Stimulated activated naive CD8-positive, alpha-beta T cell treated with anti-CD3 and anti-CD28 coated beads, Interleukin-15, Interleukin-2, amounts not matched to agents 100 U/mL and 50 U/mL, for 24 hours (primary cell): ENCODE data around the gene GNB3.
A peak's percentile ranks its signal among the peaks of the same experiment; 100 is the strongest.
"Not testable (repeated sequence)": the region's sequence is repeated elsewhere in the genome, so short reads cannot be mapped to it uniquely, and the experiment has no call there.

Experiments
- ATAC-seq: fragments of 150-1000 bp; cut with Tn5 transposase; one replicate; pipeline ENCODE4 v1.10.0; 2021
- DNase-seq: peaks from one replicate; pipeline ENCODE4 v3.0.0; 2021

Gene GNB3

GRCh38 chr12:6883683-6884082 is 43.0 kb downstream of the GNB3 start:
- no peak for DNase-seq
- ATAC-seq = no peak

GRCh38 chr12:6884539-6884938 is 43.8 kb downstream of the GNB3 start:
- ATAC-seq = no peak
- DNase-seq = no peak

DNA sequence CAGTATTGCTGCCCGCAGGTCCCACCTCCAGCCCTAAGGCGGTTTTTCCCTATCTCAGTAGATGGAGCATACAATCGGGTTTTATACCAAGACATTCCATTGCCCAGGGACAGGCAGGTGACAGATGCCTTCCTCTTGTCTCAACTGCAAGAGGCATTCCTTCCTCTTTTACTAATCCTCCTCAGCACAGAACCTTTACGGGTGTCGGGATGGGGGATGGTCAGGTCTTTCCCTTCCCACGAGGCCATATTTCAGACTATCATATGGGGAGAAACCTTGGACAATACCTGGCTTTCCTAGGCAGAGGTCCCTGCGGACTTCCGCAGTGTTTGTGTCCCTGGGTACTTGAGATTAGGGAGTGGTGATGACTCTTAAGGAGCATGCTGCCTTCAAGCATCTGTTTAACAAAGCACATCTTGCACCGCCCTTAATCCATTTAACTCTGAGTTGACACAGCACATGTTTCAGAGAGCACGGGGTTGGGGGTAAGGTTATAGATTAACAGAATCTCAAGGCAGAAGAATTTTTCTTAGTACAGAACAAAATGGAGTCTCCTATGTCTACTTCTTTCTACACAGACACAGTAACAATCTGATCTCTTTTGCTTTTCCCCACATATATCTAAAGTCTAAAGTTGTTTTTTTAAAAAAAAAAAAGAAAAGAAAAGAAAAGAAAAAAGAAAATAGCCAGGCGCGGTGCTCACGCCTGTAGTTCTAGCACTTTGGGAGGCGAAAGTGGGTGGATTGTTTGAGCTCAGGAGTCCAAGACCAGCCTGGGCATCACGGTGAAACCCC is 45.7 kb downstream of the GNB3 start:
- not testable (repeated sequence) for ATAC-seq, DNase-seq

- DNase-seq = no peak
- no peak for ATAC-seq
These were observed 46.7 kb downstream of the GNB3 start for GRCh38 chr12:6887460-6887859.

DNA sequence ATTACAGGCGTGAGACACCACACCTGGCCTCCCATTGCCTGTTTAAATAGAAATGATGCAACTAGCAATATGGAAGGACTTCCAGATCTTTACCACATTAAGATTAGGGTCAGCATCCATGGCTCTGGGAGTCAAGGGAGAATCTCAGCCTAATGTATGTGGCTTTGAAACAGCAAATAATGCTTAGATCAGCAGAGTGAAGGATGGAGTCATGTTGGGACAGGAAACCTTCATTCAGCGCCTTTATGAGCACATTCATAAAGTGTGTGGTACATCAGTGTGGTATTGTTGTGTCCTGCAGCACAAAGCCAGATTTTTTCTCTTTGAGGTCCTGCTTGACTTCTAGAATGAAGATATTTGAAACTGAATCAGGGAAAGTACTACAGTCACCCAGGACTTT is 47.6 kb downstream of the GNB3 start:
- DNase-seq = no peak
- ATAC-seq = no peak

DNA sequence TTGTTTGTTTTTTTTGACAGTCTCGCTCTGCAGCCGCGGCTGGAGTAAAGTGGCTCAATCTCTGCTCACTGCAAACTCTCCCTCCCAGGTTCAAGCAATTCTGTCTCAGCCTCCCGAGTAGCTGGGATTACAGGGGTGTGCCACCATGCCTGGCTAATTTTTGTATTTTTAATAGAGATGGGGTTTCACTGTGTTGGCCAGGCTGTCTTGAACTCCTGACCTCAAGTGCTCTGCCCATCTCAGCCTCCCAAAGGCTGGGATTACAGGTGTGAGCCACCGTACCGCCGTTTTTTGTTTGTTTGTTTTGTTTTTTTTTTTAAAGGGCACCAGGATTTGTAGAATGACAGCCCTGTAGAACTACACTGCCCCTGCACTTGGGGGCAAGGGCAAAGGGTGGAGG is 48.1 kb downstream of the GNB3 start:
- not testable (repeated sequence) for ATAC-seq, DNase-seq

DNA sequence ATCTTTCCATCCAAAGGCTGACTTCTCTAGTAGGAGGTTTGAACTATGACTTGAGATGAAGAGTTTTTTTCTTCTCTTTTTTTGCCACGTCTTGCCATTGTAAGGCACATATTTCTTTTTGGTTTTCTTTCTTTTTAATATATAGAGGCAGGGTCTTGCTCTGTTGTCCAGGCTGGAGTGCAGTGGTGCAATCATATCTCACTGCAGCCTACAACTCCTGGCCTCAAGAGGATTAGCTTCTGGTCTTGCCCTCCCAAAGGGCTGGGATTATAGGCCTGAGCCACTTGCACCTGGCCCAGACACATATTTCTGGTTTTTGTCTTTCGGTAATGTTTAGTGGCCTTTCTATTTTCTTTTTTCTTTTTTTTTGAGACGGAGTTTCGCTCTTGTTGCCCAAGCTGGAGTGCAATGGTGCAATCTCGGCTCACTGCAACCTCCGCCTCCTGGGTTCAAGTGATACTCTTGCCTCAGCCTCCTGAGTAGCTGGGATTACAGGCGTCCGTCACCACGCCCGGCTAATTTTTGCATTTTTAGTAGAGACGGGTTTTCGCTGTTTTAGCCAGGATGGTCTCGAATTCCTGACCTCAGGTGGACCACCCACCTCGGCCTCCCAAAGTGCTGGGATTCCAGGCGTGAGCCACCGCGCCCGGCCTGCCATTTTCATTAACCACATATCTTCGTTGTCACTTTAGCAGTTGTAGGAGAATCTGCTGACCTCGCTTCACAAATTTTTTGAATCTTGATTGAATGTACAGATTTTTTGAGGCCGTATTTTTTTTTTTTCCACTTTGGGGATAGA is 49.2 kb downstream of the GNB3 start:
- not testable (repeated sequence) for ATAC-seq, DNase-seq

GRCh38 chr12:6890789-6891645 is 50.3 kb downstream of the GNB3 start:
- ATAC-seq (peak; percentile 97), DNase-seq (peak; percentile 100)

GRCh38 chr12:6891646-6892001 is 50.9 kb downstream of the GNB3 start:
- ATAC-seq (peak; percentile 8), DNase-seq (peak; percentile 34)

GRCh38 chr12:6892683-6893082 is 52.0 kb downstream of the GNB3 start:
- ATAC-seq, DNase-seq: not testable (repeated sequence)

DNA sequence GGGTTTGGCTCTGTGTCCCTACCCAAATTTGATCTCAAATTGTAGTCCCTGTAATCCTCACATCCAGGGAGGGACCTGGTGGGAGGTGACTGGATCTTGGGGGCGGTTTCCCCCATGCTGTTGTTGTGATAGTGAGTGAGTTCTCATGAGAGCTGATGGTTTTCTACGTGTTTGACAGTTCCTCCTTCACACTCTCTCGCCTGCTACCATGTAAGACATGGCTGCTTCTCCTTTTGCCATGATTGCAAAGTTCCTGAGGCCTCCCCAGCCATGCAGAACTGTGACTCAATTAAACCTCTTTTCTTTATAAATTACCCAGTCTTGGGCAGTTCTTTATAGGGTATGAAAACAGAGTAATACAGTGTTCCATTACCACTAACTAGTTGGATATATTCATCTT is 53.6 kb downstream of the GNB3 start:
- no peak for DNase-seq
- no peak for ATAC-seq
